GM23248 (cell line): Measurements from ENCODE around the gene SNX6. TPM values are rescaled to one million over a fixed set of nuclear protein-coding genes. Genes with fewer than 3 reads are reported as not detected.

ENCODE experiments used
- DNase-seq: peaks from one replicate; pipeline ENCODE4 v3.0.0-alpha.2; 2015
- H2AFZ ChIP-seq: fragments of 200-600 bp; sonication (generic); 2 replicates; pipeline ENCODE4 v1.6.1; 2016; ENCODE audit warnings: antibody characterized with exemption
- H3F3A ChIP-seq: fragments of 200-600 bp; sonication (generic); 2 replicates; pipeline ENCODE4 v1.6.1; 2016; ENCODE audit warnings: mild to moderate bottlenecking, antibody characterized with exemption, mixed run types; ENCODE audit not compliant: insufficient read depth
- H3K27ac ChIP-seq: fragments of 200-600 bp; sonication (generic); 2 replicates; pipeline ENCODE4 v1.5.1; 2016; ENCODE audit warnings: mild to moderate bottlenecking
- H3K27me3 ChIP-seq: fragments of 200-600 bp; sonication (generic); replicated peaks from 2 replicates; pipeline ENCODE4 v1.6.1; 2016; ENCODE audit warnings: mild to moderate bottlenecking; ENCODE audit not compliant: insufficient read depth
- H3K36me3 ChIP-seq: fragments of 200-600 bp; sonication (generic); 2 replicates; pipeline ENCODE4 v1.6.1; 2016; ENCODE audit warnings: low read depth, mild to moderate bottlenecking
- H3K4me1 ChIP-seq: fragments of 200-600 bp; sonication (generic); 2 replicates; pipeline ENCODE4 v1.6.1; 2016; ENCODE audit warnings: mild to moderate bottlenecking; ENCODE audit not compliant: insufficient read depth
- H3K4me2 ChIP-seq: fragments of 200-600 bp; sonication (generic); one replicate; pipeline ENCODE4 v1.6.1; 2016; ENCODE audit warnings: mild to moderate bottlenecking; ENCODE audit not compliant: unreplicated experiment
- H3K4me3 ChIP-seq: fragments of 200-600 bp; sonication (generic); 2 replicates; pipeline ENCODE4 v1.5.1; 2016; ENCODE audit warnings: mild to moderate bottlenecking
- H3K79me2 ChIP-seq: fragments of 200-600 bp; sonication (generic); 2 replicates; pipeline ENCODE4 v1.6.1; 2016; ENCODE audit warnings: mild to moderate bottlenecking; ENCODE audit not compliant: insufficient read depth
- H3K9ac ChIP-seq: fragments of 200-600 bp; sonication (generic); 2 replicates; pipeline ENCODE4 v1.6.1; 2016; ENCODE audit warnings: mild to moderate bottlenecking
- H3K9me2 ChIP-seq: fragments of 200-600 bp; sonication (generic); 2 replicates; pipeline ENCODE4 v1.6.1; 2016; ENCODE audit warnings: mixed run types, mild to moderate bottlenecking, moderate library complexity; ENCODE audit not compliant: insufficient read depth
- H3K9me3 ChIP-seq: fragments of 200-600 bp; sonication (generic); one replicate; pipeline ENCODE4 v1.6.1; 2017; ENCODE audit warnings: low read depth
- H4K20me1 ChIP-seq: fragments of 200-600 bp; sonication (generic); 2 replicates; pipeline ENCODE4 v1.6.0; 2016; ENCODE audit not compliant: insufficient read depth
- EZH2 ChIP-seq: fragments of 200-600 bp; sonication (generic); IDR thresholded peaks from 2 replicates; pipeline ENCODE4 v1.6.1; 2018; ENCODE audit warnings: antibody characterized with exemption, mild to moderate bottlenecking; ENCODE audit not compliant: insufficient read depth, poor library complexity, severe bottlenecking
- EZH2phosphoT487 ChIP-seq: fragments of 200-600 bp; sonication (generic); IDR thresholded peaks from 2 replicates; pipeline ENCODE4 v1.6.1; 2018; ENCODE audit warnings: antibody characterized with exemption, moderate library complexity, mild to moderate bottlenecking, low read depth; ENCODE audit not compliant: insufficient read depth
- WGBS, 2 experiments: methylation state at CpG; one replicate each; pipeline ENCODE4 v1.1.6; 2015 to 2017; ENCODE audit warnings: low lambda C conversion rate in 2 of 2, low coverage in 1 of 2; ENCODE audit errors: missing lambda C conversion rate in 2 of 2; 5-methylcytosine and 5-hydroxymethylcytosine counted together
- in situ Hi-C: fragments of 300-500 bp; cut with MboI; formaldehyde crosslinking; loops from 2 replicates; pipeline ENCODE4 v1.15.0; 2020
- polyA plus RNA-seq: library from polyadenylated mRNA; unstranded; fragments of >200 nt; fragmentation: Nextera tagmentation; extraction: Ambion mirVana; gene quantifications from 2 replicates; pipeline ENCODE4 v1.2.1, GENCODE V29; 2016
- total RNA-seq: library from RNA; depleted of rRNA; stranded (reverse); fragments of >200 nt; shearing (Covaris generic); gene quantifications from 2 replicates; pipeline ENCODE4 v1.2.3, GENCODE V29; 2014

The SNX6 gene
- total and polyA plus RNA-seq, 2 experiments from 2014 or later = 187 to 287 TPM

GRCh38 chr14:34632411-34632978 is 2.5 kb upstream of the SNX6 start:
- H3K9me3 ChIP-seq = no peaks in the 10 kb centered on the region
- no peak overlapping the region for H3K4me2 ChIP-seq
- H3K9me2 ChIP-seq = no peaks in the 10 kb centered on the region
- WGBS, 2 experiments = 93 to 96% methylated on average over 5 of the region's 5 CpGs
- H3K27ac ChIP-seq = no peak overlapping the region
- no peaks in the 10 kb centered on the region for H3F3A ChIP-seq
- no peaks in the 10 kb centered on the region for H4K20me1 ChIP-seq
- H3K4me3 ChIP-seq = no peak overlapping the region
- H2AFZ ChIP-seq = no peak overlapping the region
- peaks cover 30% of the 10 kb centered on the region for H3K79me2 ChIP-seq
- H3K9ac ChIP-seq = no peak overlapping the region
- no peaks in the 10 kb centered on the region for H3K27me3 ChIP-seq
- TF ChIP-seq EZH2 (no peak), EZH2phosphoT487 (no peak)
- H3K4me1 ChIP-seq = no peaks in the 10 kb centered on the region
- DNase-seq = no peak
- H3K36me3 ChIP-seq = no peaks in the 10 kb centered on the region
- in situ Hi-C loops = no loop called here

GRCh38 chr14:34629344-34629656 is 648 bp downstream of the SNX6 start:
- Histone ChIP-seq H2AFZ (peak overlapping the region; percentile 89), H3K9me2 (no peaks in the 10 kb centered on the region), H3K27ac (peak overlapping the region; percentile 58), H3K36me3 (peaks cover 4% of the 10 kb centered on the region; the same call in 1 of the 2 replicates), H3F3A (no peaks in the 10 kb centered on the region), H3K9ac (peak overlapping the region; percentile 96), H3K27me3 (no peaks in the 10 kb centered on the region), H3K4me1 (0 out of 2 replicates have a peak, but pooled peaks cover 4% of the 10 kb centered on the region), H3K4me3 (peak overlapping the region; percentile 90), H3K4me2 (peak overlapping the region; percentile 99), H3K9me3 (no peaks in the 10 kb centered on the region), H4K20me1 (no peaks in the 10 kb centered on the region), H3K79me2 (peaks cover 62% of the 10 kb centered on the region)
- in situ Hi-C loops = no loop called here
- WGBS, 2 experiments = 1 to 2% methylated on average over 13 of the region's 13 CpGs
- TF ChIP-seq EZH2 = no peak
- TF ChIP-seq EZH2phosphoT487 = no peak
- DNase-seq = no peak

- Histone ChIP-seq H3K9ac (peak overlapping the region; percentile 96), H3F3A (no peaks in the 10 kb centered on the region), H3K79me2 (peaks cover 68% of the 10 kb centered on the region), H3K27ac (no peak overlapping the region), H4K20me1 (no peaks in the 10 kb centered on the region), H3K4me3 (peak overlapping the region; percentile 90), H2AFZ (no peak overlapping the region), H3K4me1 (0 out of 2 replicates have a peak, but pooled peaks cover 4% of the 10 kb centered on the region), H3K9me3 (no peaks in the 10 kb centered on the region), H3K36me3 (peaks cover 4% of the 10 kb centered on the region; the same call in 1 of the 2 replicates), H3K4me2 (peak overlapping the region; percentile 99), H3K27me3 (no peaks in the 10 kb centered on the region), H3K9me2 (no peaks in the 10 kb centered on the region)
- in situ Hi-C loops = no loop called here
- 22 to 26% methylated on average over 5 of the region's 5 CpGs for WGBS, 2 experiments
- TF ChIP-seq EZH2phosphoT487 (no peak), EZH2 (no peak)
- peak; percentile 27 for DNase-seq
Measured at GRCh38 chr14:34628681-34629135, 1.2 kb downstream of the SNX6 start.

DNA sequence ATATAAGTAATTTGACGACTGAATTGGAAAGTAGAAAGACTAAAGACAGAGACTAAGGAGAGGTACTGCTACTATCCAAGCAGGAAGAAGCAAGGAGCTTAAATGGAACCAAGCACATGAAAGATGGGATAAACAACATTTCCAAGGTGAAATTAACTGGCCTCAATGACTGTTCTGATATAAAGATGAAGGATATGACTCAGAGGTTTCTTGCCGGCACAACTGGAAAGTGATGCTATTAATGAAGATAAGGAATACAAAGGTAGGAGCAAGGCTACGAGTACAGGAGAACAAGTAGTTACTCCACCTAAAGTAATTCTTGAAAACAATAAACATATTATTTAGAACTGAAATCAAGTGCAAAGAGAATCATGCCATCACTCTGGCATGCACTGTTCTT is 6.4 kb downstream of the SNX6 start:
- no peak overlapping the region for H3K27ac ChIP-seq
- H3K4me3 ChIP-seq = no peak overlapping the region
- H3K9me3 ChIP-seq = no peaks in the 10 kb centered on the region
- no peak overlapping the region for H3K9ac ChIP-seq
- H3K4me1 ChIP-seq = 0 out of 2 replicates have a peak, but pooled peaks cover 11% of the 10 kb centered on the region
- TF ChIP-seq EZH2 = no peak
- no peak for TF ChIP-seq EZH2phosphoT487
- no peak overlapping the region for H3K4me2 ChIP-seq
- no peaks in the 10 kb centered on the region for H3K9me2 ChIP-seq
- H3F3A ChIP-seq = peaks cover 5% of the 10 kb centered on the region; the same call in 1 of the 2 replicates
- no peaks in the 10 kb centered on the region for H3K27me3 ChIP-seq
- in situ Hi-C loops = no loop called here
- peak; percentile 24 for DNase-seq
- H3K36me3 ChIP-seq = peaks cover 21% of the 10 kb centered on the region
- no peaks in the 10 kb centered on the region for H4K20me1 ChIP-seq
- no peak overlapping the region for H2AFZ ChIP-seq
- H3K79me2 ChIP-seq = peaks cover 100% of the 10 kb centered on the region
- WGBS, 2 experiments = 73 to 75% methylated on average over 3 of the region's 3 CpGs

DNA sequence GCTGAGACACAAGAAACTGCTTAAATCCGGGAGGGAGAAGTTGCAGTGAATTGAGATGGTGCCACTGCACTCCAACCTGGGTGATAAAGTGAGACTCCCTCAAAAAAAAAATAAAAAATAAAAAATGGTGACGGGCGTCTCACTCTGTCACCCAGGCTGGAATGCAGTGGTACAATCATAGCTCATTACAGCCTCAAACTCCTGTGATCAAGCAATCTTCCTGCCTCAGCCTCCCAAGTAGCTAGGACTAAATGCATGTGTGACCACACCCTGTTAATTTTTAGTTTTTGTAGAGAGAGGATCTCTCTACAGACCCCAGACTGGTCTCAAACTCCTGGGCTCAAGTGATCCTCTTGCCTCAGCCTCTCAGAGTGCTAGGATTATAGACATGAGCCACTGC is 9.1 kb downstream of the SNX6 start:
- Histone ChIP-seq H2AFZ (no peak overlapping the region), H3K4me2 (no peak overlapping the region), H4K20me1 (no peaks in the 10 kb centered on the region), H3K9me3 (no peaks in the 10 kb centered on the region), H3K27me3 (no peaks in the 10 kb centered on the region), H3F3A (peaks cover 8% of the 10 kb centered on the region; the same call in 1 of the 2 replicates), H3K27ac (peak overlapping the region; percentile 26; the same call in 1 of the 2 replicates), H3K4me3 (no peak overlapping the region), H3K4me1 (0 out of 2 replicates have a peak, but pooled peaks cover 6% of the 10 kb centered on the region), H3K9me2 (no peaks in the 10 kb centered on the region), H3K36me3 (peaks cover 36% of the 10 kb centered on the region), H3K9ac (no peak overlapping the region), H3K79me2 (peaks cover 100% of the 10 kb centered on the region)
- DNase-seq = peak; percentile 24
- TF ChIP-seq EZH2 = no peak
- TF ChIP-seq EZH2phosphoT487 = no peak
- in situ Hi-C loops = no loop called here
- 51 to 55% methylated on average over 3 of the region's 3 CpGs for WGBS, 2 experiments
